AG10803 (cell line): ENCODE results near the gene SMYD2.

ENCODE experiments used
- DNase-seq: peaks from one replicate; pipeline ENCODE4 v3.0.0; 2010; ENCODE audit warnings: low read depth
- H3K4me3 ChIP-seq: 2 replicates; pipeline ENCODE4 v1.5.1; 2011; ENCODE audit warnings: mild to moderate bottlenecking, low read length, control low read depth
- TF ChIP-seq, protein P1 (sequence below): conservative IDR thresholded peaks from 2 replicates; pipeline ENCODE4 v1.5.1; 2011; ENCODE audit warnings: mild to moderate bottlenecking, low read length, control low read depth, inconsistent platforms

The SMYD2 gene

GRCh38 chr1:214281021-214281719 is at the start of gene SMYD2:
Gene SMYD2, plus strand, starts transcription at chr1:214281159. Its CDS starts 96 bp downstream, at chr1:214281255.
- peak; percentile 51 for DNase-seq
- H3K4me3 ChIP-seq: peak within 1 kb of the TSS; percentile 81
- TF ChIP-seq, protein P1, sequence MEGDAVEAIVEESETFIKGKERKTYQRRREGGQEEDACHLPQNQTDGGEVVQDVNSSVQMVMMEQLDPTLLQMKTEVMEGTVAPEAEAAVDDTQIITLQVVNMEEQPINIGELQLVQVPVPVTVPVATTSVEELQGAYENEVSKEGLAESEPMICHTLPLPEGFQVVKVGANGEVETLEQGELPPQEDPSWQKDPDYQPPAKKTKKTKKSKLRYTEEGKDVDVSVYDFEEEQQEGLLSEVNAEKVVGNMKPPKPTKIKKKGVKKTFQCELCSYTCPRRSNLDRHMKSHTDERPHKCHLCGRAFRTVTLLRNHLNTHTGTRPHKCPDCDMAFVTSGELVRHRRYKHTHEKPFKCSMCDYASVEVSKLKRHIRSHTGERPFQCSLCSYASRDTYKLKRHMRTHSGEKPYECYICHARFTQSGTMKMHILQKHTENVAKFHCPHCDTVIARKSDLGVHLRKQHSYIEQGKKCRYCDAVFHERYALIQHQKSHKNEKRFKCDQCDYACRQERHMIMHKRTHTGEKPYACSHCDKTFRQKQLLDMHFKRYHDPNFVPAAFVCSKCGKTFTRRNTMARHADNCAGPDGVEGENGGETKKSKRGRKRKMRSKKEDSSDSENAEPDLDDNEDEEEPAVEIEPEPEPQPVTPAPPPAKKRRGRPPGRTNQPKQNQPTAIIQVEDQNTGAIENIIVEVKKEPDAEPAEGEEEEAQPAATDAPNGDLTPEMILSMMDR: no peak

DNA sequence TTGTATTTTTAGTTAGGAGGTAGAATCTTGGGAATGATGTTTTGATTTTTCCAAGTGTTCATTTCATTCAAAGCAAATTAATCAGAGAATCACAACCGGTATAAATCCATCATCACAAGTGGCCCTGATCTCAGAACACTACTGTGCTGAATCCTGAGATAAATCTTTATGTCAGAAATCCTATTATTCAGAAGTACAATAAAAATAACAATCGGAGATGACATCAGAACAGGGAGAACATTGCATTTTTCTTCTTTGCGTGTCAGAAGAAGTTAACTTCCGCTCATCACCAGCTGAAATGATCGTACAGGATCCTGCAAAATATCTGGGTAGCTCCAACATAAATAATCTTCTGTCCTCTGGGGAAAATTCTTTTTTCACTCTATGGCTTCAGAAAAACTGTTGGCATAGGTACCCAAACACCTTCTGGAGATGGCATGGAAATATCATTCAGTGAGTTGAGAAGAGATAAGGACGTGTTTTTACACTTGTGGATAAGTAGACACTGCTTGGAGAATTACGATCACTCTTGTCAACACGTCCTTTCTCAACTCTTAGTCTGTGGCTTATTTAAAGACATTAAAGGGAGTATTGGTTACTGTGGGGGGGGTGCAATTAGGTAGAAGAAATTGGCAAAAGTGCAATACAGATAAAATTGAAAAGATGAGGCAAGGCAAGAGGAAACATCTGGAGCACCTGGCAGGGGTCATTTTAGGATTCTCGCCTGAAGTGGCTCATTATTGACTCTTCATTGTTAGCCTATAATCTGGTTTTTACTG is 46.9 kb upstream of the SMYD2 start:
- TF ChIP-seq, protein P1: no peak
- H3K4me3 ChIP-seq: no peak overlapping the region
- DNase-seq: no peak

DNA sequence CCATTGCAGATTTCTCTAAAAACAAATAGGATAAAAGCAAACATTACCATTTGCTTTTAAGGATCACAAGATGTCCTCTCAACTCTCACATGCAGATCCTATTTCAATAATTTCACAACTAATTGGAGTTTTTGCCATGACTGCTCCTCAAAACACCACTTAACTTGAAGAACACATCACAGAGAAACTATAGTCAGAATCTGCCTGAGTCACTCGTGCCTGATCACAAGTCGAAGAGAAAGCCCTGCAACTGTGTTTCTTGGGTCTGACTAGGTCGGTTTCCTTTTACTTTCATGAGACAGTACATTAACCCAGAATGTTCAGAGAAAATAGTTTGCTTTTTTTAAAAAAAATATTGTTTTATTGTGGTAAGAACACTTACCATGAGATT is 46.3 kb upstream of the SMYD2 start:
- no peak for DNase-seq
- TF ChIP-seq, protein P1: no peak
- H3K4me3 ChIP-seq: no peak overlapping the region

GRCh38 chr1:214236477-214236876 is 44.5 kb upstream of the SMYD2 start:
- TF ChIP-seq, protein P1: no peak

GRCh38 chr1:214241060-214241459 is 39.9 kb upstream of the SMYD2 start:
- TF ChIP-seq, protein P1: no peak
- no peak overlapping the region for H3K4me3 ChIP-seq
- DNase-seq: no peak

More at GRCh38 chr1:214236477-214236876, 44.5 kb upstream of the SMYD2 start:
- no peak overlapping the region for H3K4me3 ChIP-seq
- DNase-seq: no peak

DNA sequence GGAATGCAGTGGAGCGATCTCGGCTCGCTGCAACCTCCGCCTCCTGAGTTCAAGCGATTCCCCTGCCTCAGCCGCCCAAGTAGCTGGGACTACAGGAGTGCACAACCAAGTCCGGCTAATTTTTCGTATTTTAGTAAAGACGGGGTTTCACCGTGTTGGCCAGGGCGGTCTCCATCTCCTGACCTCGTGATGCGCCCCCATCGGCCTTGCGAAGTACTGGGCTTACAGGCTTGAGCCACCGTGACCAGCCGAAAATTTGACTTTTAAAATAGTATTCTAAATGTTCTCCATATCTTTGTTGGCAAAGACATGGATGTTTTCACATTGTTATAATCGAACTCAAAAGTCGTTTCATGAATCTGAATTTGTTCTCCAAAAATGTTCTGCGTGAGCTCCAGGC is 36.7 kb upstream of the SMYD2 start:
- TF ChIP-seq, protein P1: no peak

GRCh38 chr1:214244841-214245240 is 36.1 kb upstream of the SMYD2 start:
- no peak overlapping the region for H3K4me3 ChIP-seq
- TF ChIP-seq, protein P1: no peak
- DNase-seq: no peak

More for the DNA sequence above, 36.7 kb upstream of the SMYD2 start:
- H3K4me3 ChIP-seq: no peak overlapping the region
- DNase-seq: no peak
